Stimulated activated naive CD8-positive, alpha-beta T cell treated with anti-CD3 and anti-CD28 coated beads, Interleukin-15, amount 100 ng/mL, for 72 hours (primary cell): ENCODE data around the gene PRR36.
"Not testable (repeated sequence)": the region's sequence is repeated elsewhere in the genome, so short reads cannot be mapped to it uniquely, and the experiment has no call there.

Source experiments
- ATAC-seq: fragments of 150-1000 bp; cut with Tn5 transposase; 2 replicates; pipeline ENCODE4 v1.10.0; 2021; ENCODE audit warnings: mild to moderate bottlenecking, moderate library complexity
- DNase-seq, 2 donors: peaks; one replicate each; pipeline ENCODE4 v3.0.0; 2021 to 2022
- H3K27ac Mint-ChIP-seq, 2 donors: one replicate each; pipeline ENCODE4 v1.8.0; 2022; ENCODE audit warnings: mild to moderate bottlenecking in 2 of 2, mixed read lengths in 2 of 2, moderate library complexity in 2 of 2
- H3K27me3 Mint-ChIP-seq: one replicate; pipeline ENCODE4 v1.8.0; 2022; ENCODE audit warnings: mixed read lengths
- H3K4me1 Mint-ChIP-seq: one replicate; pipeline ENCODE4 v1.8.0; 2022; ENCODE audit warnings: mild to moderate bottlenecking, mixed read lengths
- H3K4me3 Mint-ChIP-seq, 2 donors: one replicate each; pipeline ENCODE4 v1.8.0; 2022; ENCODE audit warnings: mild to moderate bottlenecking in 2 of 2, mixed read lengths in 2 of 2, moderate library complexity in 1 of 2
- H3K9me3 Mint-ChIP-seq, 2 donors: one replicate each; pipeline ENCODE4 v1.8.0; 2022; ENCODE audit warnings: mixed read lengths in 2 of 2

The PRR36 gene

DNA sequence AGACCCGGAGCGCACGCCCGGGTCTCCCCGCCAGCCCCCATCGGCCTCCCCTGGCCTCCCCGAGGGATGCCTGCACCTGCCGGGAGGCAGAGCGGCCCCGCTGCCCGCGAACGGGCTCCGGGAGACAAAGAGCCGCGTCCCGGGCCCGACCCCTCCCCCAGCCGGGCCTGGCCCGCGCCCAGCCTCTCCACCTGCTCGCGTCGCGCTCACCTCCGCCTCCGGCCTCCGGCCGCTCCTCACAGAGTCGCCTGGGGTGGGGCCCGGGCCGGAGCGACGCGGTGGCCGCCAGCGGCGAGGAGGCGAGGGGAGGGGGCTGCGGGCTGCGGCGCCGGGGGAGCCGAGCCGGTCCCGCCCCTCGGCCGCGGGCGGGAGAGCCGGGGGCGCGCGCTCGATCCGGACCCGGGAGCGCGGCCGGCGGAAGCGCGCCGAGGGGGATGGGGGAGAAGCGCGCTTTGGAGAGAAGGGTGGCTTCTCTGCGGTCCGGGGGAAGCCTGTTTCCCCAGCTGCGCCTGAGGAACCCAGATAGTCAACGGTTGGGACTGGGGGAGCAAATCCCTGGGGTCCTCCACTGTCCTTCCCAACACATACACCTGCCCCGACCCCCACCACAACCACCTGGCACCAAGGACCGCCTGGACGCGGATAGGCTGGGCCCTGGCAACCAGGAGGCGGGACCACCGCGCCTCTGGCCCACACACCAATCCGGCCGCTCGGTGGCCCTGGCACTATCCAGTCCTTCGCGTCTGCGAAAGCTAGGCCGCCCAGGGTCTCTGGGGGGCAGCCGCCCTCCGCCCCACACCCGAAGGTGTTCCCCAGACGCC lies at the start of gene PRR36:
TSS of gene PRR36 (minus strand) at position 315 of the 821 bp plus-strand sequence. CDS start 701 bp downstream, outside the sequence.
- H3K9me3 Mint-ChIP-seq, result no peaks in the 10 kb centered on the region
- peak; percentile 25 for ATAC-seq
- H3K27ac Mint-ChIP-seq, result no peak within 1 kb of the TSS
- H3K4me1 Mint-ChIP-seq, result peaks cover 46% of the 10 kb centered on the region
- peaks cover 47% of the 10 kb centered on the region for H3K27me3 Mint-ChIP-seq
- DNase-seq, result no peak
- peak within 1 kb of the TSS; percentile 77 to 86 for H3K4me3 Mint-ChIP-seq

DNA sequence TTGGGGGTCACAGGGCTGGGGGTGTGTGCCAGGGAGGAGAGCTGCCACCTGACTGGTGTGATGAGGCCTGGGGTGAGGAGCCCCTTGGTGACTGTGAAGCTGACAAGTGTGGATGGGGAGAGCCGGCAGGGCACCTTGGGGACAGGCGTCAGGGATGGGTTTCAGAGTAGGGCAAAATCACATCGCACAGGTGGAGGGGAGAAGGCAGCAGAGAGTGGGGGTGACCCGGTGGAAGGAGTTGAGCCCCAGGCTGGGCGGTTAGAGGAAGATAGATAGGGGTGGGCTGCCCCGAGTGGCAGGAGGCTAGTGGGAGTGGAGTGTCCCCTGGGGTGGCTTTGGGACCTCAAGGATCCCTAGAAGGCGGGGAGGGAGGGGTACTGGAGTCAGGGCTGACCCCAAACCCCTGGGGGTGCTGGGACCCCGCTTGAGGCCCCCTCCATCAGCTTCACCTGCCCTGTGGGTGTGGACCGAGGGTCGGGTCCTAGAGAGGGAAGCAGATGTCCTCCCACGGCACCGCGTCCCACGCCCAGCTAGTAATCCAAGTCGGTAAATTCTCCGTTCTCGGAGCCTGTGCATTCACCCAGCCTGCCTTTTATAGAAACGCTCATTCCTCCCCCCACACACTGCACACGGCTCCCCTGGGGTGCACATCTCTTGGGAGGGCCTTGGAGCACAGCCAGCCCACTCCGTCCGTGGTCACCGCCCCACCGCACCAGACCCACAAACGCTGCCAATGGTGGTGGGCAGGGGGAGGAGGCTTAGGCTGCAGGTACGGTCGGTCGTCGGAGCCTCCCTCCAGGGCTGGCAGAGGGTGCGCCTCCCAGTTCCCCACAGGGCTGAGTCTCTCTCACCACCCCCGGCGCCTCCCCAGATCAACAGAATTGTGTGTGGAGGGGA lies 49.4 kb upstream of the PRR36 start:
- no peak for ATAC-seq

DNA sequence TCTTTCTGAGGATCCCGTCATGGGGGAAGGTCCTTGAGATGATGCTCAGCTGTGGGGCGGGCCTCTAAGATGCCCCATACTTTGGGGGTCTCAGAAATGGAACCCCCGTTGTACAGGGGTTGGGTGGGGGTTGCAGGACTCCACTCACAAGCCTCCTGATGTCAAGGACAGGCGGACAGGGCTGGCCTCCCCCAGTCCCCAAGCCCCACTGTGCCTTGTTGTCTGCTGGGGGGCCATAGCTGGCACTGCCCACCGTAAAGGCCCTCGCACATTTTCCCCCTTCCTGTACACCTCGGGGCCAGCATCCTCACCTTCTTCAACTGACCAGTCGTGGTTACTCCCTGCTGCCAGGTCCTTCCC lies 48.6 kb upstream of the PRR36 start:
- Mint-ChIP-seq H3K9me3 (no peaks in the 10 kb centered on the region), H3K4me3 (no peak overlapping the region), H3K27me3 (peaks cover 23% of the 10 kb centered on the region), H3K27ac (no peak overlapping the region), H3K4me1 (peaks cover 71% of the 10 kb centered on the region)
- ATAC-seq, result no peak
- no peak for DNase-seq

More for the DNA sequence above, 49.4 kb upstream of the PRR36 start:
- H3K4me1 Mint-ChIP-seq, result peaks cover 71% of the 10 kb centered on the region
- H3K9me3 Mint-ChIP-seq, result no peaks in the 10 kb centered on the region
- H3K27me3 Mint-ChIP-seq, result peaks cover 16% of the 10 kb centered on the region
- H3K27ac Mint-ChIP-seq, result no peak overlapping the region
- no peak for DNase-seq
- H3K4me3 Mint-ChIP-seq, result no peak overlapping the region

DNA sequence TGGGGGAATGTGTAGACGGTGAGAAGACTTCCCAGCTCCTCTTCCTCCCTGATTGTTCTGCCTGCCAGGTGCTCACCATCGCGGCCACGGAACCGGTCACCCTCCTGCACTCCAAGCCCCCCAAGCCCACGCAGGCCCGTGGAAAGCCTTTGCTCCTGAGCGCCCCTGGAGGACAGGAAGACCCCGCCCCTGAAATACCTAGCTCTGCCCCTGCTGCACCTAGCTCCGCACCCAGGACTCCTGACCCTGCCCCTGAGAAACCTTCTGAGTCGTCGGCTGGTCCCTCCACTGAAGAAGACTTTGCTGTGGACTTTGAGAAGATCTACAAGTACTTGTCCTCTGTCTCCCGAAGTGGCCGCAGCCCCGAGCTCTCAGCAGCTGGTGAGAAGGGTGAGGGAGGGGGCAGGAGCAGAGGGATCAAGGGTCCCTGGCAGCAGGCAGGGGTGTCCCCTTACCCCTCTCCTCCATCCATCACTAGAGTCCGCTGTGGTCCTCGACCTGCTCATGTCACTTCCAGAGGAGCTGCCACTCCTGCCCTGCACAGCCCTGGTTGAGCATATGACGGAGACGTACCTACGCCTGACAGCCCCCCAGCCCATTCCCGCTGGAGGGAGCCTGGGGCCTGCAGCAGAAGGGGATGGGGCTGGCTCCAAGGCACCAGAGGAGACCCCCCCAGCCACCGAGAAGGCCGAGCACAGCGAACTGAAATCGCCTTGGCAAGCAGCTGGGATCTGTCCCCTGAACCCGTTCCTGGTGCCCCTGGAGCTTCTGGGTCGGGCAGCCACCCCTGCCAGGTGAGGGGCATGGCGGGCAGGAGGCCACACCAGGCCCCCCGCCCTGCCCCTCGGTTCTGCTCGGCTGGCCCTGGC lies 48.0 kb upstream of the PRR36 start:
- H3K4me1 Mint-ChIP-seq, result peaks cover 73% of the 10 kb centered on the region
- peaks cover 29% of the 10 kb centered on the region for H3K27me3 Mint-ChIP-seq
- H3K9me3 Mint-ChIP-seq, result no peaks in the 10 kb centered on the region
- ATAC-seq, result no peak
- no peak for DNase-seq
- H3K4me3 Mint-ChIP-seq, result peak overlapping the region in 1 of 2 donors; percentile 44
- peak overlapping the region in 1 of 2 donors; percentile 54 for H3K27ac Mint-ChIP-seq

DNA sequence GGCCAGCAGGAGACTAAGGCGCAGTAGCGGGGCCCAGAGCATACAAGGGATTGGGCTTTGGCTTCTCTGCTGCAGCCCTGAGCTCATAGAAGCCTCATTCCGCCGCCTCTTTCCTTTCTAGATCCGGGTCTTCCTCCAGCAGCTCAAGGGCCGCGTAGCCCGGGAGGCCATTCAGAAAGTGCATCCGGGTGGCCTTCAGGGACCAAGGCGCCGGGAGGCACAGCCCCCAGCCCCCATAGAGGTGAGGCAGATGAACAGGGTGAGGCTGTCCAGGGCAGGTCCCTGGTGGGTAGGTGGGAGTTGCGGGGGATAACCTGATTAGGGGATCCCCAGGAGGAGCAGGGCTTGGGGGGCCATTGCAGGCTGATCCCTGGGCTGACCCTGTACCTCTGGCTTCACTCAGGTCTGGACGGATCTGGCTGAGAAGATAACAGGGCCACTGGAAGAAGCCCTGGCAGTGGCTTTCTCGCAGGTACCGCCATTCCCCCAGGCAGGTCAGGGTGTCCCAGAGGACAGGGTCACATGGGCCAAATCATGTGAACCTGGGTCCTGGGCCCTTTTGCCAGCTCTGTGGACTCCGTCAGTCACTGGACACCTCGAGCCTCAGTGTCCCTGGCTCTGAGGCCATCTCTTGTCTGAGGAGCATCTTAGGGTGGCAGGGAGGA lies 47.2 kb upstream of the PRR36 start:
- Mint-ChIP-seq H3K4me1 (peaks cover 74% of the 10 kb centered on the region), H3K27ac (peak overlapping the region in 1 of 2 donors; percentile 67), H3K4me3 (peak overlapping the region; percentile 84 to 93), H3K27me3 (peaks cover 36% of the 10 kb centered on the region), H3K9me3 (no peaks in the 10 kb centered on the region)
- ATAC-seq (no peak), DNase-seq (no peak)

DNA sequence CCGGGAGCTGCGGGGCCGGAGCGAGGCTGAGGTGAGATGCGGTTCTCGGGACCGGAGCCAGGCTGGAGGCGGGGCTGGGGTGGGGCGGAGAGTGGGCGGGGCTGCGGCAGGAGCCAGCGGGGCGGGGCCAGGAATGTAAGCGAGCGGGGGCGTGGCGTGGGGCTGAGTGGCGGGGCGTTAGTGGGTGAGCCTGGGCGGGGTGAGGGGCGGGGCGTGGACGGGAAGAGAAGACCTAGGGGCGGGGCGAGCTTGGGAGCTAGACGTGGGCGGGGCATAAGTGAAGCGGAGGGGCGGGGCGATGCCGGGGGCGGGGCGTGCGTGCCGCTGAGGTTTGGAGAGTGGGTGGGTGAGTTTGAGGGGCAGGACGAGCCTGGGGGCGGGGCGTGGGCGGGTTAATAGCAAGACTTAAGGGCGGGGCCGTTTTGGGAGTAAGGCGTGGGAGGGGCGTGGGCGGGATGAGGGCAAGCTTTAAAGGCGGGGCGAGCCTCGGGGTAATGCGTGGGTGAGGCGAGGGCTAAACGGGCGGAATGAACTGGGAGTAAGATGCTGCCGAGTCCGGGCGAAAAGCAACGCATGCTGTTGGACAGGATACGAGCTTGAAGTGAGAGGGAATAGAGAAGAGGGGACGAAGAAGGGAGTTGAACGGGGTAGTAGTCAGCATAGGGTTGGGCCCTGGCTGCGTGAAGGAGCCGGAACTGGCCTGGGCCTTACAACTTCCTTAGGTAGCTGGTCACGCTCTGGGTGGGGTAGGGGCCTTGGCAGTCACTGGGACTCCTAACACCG lies 46.5 kb upstream of the PRR36 start:
- H3K9me3 Mint-ChIP-seq, result no peaks in the 10 kb centered on the region
- H3K27me3 Mint-ChIP-seq, result peaks cover 41% of the 10 kb centered on the region
- ATAC-seq (peak; percentile 47), DNase-seq (peak; percentile 95 to 96)
- H3K4me3 Mint-ChIP-seq, result peak overlapping the region; percentile 84 to 93
- peak overlapping the region; percentile 64 to 89 for H3K27ac Mint-ChIP-seq
- H3K4me1 Mint-ChIP-seq, result peaks cover 75% of the 10 kb centered on the region

DNA sequence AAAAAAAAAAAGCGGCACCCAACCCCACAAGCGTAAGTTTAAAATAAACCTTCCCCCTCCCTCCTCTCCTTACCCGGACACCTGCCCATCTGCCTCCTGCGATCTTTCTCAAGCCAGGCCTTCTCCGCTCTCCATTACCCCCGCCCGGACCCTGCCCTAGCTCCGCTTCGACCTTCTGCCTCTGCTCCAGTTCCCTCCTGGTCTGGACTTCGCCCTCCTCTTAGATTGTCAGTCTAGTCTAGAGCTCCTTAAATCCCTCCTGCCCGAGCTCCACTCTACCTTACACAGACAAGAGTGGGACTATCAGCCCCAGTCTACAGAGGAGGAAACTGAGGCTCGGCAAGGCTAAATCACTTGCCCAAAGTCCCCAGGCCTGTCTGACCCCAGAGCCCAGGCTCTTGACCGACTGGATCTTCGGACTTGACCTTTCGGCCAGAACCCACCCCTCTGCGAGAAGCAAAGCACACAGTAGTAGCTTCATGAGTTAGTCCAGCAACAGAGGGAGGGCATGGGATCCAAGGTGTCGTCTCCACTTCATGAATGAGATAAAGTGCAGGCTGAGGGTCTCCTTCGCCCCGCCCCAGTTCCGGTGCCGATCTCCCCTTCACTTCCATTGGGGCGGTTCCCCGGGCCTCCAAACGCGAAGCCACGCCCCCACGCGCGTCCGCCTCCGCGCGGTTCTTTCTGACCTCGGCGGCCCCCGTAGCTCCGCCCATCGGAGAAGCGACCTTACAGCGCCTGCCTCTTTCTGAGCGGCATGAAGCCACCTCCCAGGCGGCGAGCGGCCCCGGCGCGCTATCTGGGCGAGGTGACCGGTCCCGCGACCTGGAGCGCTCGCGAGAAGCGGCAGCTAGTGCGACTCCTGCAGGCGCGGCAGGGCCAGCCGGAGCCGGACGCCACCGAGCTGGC lies 45.7 kb upstream of the PRR36 start, which contains the start of gene SNAPC2:
TSS of gene SNAPC2 (plus strand) at position 729 of the 909 bp plus-strand sequence. CDS start at position 758, 29 bp downstream.
- Mint-ChIP-seq H3K4me3 (peak within 1 kb of the TSS; percentile 84 to 93), H3K27ac (peak within 1 kb of the TSS; percentile 64 to 89), H3K4me1 (peaks cover 77% of the 10 kb centered on the region), H3K27me3 (peaks cover 49% of the 10 kb centered on the region), H3K9me3 (no peaks in the 10 kb centered on the region)
- DNase-seq (peak; percentile 98), ATAC-seq (peak; percentile 74)

DNA sequence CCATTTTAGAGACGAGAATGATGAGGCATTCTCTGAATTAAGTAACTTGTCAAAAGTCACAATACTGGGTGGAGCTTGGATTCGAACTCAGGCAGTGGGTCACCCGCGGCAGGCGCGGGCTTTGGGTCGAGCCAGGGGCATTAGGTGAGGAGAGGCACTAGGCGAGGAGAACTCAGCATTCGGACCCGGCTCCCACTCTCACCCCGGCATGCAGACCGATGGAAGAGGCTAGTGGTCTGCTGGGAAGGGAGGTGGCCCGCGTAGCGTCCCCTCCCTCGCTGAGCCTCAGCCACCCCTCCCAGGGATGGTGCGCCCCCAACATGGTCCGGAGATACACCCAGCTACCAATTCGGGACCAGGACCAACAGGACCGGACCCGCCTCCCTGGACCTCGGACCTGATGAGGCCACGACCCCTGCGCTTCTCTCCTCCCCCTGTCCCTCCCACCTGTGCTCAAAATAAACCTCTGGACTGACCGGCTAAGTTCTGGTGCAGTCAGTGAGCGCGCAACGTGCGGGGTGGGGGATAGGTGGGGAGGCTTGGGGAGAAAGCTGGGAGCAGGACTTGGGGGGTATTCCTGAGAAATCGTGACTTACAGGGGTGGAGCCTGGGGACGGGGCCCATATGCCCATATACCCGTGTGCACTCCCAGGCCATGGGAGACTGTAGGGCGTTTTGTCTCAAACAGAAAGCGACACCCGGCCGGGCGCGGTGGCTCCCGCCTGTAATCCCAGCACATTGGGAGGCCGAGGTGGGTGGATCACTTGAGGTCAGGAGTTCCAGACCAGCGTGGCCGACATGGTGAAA lies 44.6 kb upstream of the PRR36 start:
- no peak overlapping the region for H3K27ac Mint-ChIP-seq
- ATAC-seq (no peak), DNase-seq (no peak)
- H3K4me3 Mint-ChIP-seq, result peak overlapping the region; percentile 84 to 93
- peaks cover 67% of the 10 kb centered on the region for H3K4me1 Mint-ChIP-seq
- no peaks in the 10 kb centered on the region for H3K9me3 Mint-ChIP-seq
- peaks cover 53% of the 10 kb centered on the region for H3K27me3 Mint-ChIP-seq

DNA sequence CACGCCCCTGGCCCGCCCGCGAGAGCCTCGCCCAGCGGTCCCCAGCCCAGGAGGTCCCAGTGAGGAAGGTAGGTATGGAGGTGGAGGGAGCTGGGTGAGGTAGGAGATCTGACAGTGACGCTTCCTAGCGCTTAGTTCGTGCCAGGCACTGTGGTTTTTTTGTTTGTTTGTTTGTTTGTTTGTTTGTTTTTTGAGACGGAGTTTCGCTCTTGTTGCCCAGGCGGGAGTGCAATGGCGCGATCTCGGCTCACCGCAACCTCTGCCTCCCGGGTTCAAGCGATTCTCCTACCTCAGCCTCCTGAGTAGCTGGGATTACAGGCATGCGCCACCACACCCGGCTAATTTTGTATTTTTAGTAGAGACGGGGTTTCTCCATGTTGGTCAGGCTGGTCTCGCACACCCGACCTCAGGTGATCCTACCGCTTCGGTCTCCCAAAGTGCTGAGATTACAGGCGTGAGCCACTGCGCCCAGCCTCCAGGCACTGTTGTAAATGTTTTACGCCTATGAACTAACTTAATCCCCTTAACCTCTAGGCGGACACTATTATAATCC lies 43.9 kb upstream of the PRR36 start:
- ATAC-seq, DNase-seq, H3K9me3 Mint-ChIP-seq: not testable (repeated sequence)
- peak overlapping the region; percentile 68 to 82 for H3K4me3 Mint-ChIP-seq
- H3K27me3 Mint-ChIP-seq, result peaks cover 53% of the 10 kb centered on the region
- H3K4me1 Mint-ChIP-seq, result peaks cover 64% of the 10 kb centered on the region
- H3K27ac Mint-ChIP-seq, result peak overlapping the region in 1 of 2 donors; percentile 61

DNA sequence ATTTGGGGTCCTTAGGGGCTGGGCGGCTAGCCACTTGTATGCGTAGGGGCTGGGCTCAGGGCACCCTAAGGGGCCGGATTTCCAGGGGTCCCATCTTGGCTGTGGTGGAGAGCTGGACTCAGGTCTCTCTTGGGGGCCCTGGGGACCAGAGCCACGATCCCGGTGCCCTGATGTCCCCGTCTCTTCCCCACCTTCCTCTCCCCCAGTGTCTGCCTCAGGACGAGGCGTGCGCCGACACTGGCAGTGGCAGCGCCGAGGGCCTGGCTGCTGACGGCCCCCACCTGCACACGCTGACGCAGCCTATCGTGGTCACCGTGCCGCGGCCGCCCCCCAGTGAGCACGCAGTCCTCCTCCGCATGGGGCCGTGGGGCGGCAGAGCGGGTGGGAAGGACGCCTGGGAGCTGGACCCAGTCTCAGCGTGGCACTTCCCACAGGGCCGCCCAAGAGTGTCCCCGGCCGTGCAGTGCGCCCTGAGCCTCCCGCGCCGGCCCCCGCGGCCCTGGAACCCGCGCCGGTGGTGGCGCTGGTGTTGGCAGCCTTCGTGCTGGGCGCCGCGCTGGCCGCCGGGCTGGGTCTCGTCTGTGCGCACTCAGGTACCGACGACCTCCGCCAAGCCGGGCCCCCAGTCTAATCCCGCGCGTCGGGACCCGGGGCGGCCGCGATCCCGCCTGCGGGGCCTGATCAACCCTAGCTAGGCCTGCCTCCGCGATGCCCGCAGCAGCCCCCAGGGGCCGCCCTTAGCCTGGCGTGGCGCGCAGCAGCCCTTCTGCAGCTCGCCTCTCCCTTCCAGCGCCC lies 43.3 kb upstream of the PRR36 start:
- peak; percentile 61 for ATAC-seq
- H3K4me3 Mint-ChIP-seq, result peak overlapping the region; percentile 68 to 82
- peaks cover 53% of the 10 kb centered on the region for H3K27me3 Mint-ChIP-seq
- peak overlapping the region; percentile 34 to 61 for H3K27ac Mint-ChIP-seq
- peak; percentile 73 for DNase-seq
- peaks cover 64% of the 10 kb centered on the region for H3K4me1 Mint-ChIP-seq
- no peaks in the 10 kb centered on the region for H3K9me3 Mint-ChIP-seq

DNA sequence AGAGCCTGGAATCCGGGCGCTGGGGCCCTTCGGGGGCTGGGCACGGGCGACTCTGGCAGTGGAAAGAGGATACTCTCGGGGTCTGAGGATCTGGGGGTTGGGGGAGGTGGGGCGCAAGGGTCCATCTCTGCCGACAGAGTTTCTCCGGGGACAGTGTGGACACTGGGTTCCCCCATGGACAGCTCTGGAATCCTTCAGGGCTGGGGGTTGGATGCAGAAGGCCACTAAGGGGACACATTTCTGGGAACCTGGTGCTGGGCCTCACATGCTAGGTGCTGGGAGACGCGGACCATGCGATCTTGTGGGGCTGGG lies 42.7 kb upstream of the PRR36 start:
- ATAC-seq, result no peak
- Mint-ChIP-seq H3K4me3 (peak overlapping the region; percentile 68 to 77), H3K9me3 (no peaks in the 10 kb centered on the region), H3K4me1 (peaks cover 60% of the 10 kb centered on the region), H3K27me3 (peaks cover 53% of the 10 kb centered on the region), H3K27ac (peak overlapping the region; percentile 34 to 46)
- DNase-seq, result no peak
